ENCODE measurements around the gene RUNX1. TPM values are rescaled to one million over a fixed set of nuclear protein-coding genes. Genes with fewer than 3 reads are reported as not detected.

RUNX1 gene
- total RNA-seq, 2 donors from 2014 or later, result 112 to 136 TPM

DNA sequence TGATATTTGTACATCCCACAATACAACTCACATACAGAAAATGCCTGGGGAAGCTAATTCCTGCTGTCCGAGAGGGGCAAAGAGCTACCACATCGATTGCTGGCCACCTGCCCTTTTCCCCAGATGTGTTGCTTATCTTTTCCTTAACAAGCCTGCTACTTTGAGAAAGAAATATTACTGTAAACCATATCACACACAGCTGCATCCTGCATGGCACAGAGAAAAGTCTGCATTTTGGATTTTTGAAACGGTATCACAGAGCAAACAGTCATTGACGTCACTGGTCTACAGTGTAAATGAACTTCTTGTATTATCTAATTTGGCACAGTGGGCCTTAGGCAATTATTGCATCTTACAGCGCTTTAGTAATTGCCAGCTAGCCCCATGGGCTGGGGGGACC is 215.6 kb downstream of the RUNX1 start:
- H3K9me3 Mint-ChIP-seq, result no peaks in the 10 kb centered on the region
- peaks cover 100% of the 10 kb centered on the region for H3K36me3 Mint-ChIP-seq (ENCODE audit: low read depth)
- no peaks in the 10 kb centered on the region for H3K27me3 Mint-ChIP-seq
- peaks cover 17% of the 10 kb centered on the region for H3K4me1 Mint-ChIP-seq
- no peak overlapping the region for H3K27ac Mint-ChIP-seq
- no peak for ATAC-seq (replicated peaks)
- H3K4me3 Mint-ChIP-seq, result no peak overlapping the region

DNA sequence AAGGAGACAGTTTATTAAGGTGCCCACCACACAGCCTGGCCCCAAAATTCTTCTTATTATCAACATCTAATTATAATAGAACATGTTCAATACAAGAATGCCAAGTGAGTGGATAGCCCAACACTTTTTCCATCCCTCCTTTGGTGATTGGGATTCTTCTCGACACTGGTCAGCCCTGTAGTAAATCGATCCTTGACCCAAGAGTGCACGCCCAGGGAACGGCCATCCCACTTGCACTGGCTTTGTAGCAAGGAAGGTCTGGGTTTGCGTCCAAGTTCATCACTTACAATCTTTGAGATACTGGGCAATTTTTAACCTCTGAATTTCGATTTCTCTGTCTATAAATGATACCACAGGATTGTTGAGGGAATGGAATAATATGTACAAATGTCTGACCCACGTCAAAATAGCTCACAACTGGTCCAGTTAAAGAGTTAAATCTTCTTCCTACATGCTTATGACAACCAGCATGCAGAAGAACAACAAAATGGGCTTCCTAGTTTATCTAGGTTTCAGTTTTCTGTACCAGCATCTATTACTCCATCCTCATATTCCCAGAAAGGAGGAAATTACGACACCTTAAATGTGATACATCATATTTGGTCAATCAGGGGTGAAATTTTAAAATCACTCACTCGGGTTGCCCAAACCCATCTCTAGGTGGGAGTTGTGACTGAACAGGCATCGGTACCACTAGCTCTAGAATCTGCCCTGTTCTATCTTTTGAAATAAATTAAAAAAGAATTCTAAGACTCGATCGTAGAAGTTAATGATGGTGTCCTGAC is 218.5 kb downstream of the RUNX1 start:
- Mint-ChIP-seq H3K27ac (no peak overlapping the region), H3K4me3 (no peak overlapping the region), H3K27me3 (no peaks in the 10 kb centered on the region), H3K9me3 (no peaks in the 10 kb centered on the region), H3K36me3 (ENCODE audit: low read depth) (peaks cover 100% of the 10 kb centered on the region), H3K4me1 (peaks cover 14% of the 10 kb centered on the region)
- ATAC-seq (replicated peaks), result no peak

DNA sequence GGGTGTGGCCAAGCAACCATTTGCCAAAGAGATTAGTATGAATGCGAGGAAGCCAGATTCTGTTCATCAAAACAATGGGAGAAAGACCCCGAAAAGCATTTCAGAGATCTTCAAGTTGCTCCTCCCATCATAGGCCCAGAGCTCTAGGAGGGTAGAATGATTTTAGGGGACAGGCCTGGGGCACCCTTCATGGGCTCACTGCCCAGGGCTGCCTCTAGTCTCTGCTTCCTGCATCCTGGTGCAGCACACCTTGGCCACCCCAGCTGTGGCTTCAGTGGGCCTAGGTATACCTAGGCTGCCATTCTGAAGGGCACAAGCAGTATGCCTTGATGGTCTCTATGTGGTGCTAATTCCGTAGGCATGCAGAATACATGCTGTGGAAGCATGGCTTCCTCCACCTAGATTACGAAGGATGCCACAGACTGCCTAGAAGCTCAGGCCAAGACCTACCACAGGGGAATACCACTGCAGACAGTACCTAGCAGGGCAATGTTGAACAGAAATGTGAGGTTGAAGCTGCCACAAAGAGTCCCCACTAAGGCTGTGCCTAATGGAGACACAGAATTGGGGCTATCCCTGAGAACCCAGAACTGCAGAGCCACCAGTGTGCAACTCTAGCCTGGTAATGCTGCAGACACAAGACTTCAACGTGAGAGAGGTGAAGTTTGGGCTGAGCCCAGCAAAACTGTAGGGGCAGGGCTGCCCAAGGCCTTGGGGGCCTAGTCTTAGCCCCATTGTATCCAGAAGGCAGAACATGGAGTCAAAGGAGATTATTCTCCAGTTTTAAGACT is 221.5 kb downstream of the RUNX1 start:
- H3K27me3 Mint-ChIP-seq, result no peaks in the 10 kb centered on the region
- peaks cover 100% of the 10 kb centered on the region for H3K36me3 Mint-ChIP-seq (ENCODE audit: low read depth)
- H3K4me3 Mint-ChIP-seq, result no peak overlapping the region
- peak overlapping the region; percentile 70 for H3K27ac Mint-ChIP-seq
- H3K4me1 Mint-ChIP-seq, result peaks cover 18% of the 10 kb centered on the region
- ATAC-seq (replicated peaks), result no peak
- no peaks in the 10 kb centered on the region for H3K9me3 Mint-ChIP-seq

DNA sequence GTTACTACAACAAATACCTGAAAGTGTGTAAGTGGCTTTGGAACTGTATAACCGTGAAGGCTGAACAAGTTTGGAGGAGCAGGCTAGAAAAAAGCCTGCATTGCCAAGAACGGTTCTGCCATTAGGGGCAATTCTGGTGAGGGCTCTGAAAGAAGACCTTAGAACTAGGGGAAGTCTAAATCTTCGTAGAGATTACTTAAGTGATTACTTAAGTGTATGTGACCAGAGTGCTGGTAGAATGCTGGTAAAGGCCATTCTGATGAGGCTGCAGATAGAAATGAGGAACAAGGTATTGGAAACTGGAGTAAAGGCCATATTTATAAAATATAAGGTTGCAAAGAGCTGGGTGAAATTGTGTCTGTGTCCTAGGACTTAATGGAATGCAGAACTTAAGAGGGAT is 222.3 kb downstream of the RUNX1 start:
- Mint-ChIP-seq H3K27ac (peak overlapping the region; percentile 70), H3K4me1 (peaks cover 23% of the 10 kb centered on the region)
- ATAC-seq (replicated peaks), result no peak

DNA sequence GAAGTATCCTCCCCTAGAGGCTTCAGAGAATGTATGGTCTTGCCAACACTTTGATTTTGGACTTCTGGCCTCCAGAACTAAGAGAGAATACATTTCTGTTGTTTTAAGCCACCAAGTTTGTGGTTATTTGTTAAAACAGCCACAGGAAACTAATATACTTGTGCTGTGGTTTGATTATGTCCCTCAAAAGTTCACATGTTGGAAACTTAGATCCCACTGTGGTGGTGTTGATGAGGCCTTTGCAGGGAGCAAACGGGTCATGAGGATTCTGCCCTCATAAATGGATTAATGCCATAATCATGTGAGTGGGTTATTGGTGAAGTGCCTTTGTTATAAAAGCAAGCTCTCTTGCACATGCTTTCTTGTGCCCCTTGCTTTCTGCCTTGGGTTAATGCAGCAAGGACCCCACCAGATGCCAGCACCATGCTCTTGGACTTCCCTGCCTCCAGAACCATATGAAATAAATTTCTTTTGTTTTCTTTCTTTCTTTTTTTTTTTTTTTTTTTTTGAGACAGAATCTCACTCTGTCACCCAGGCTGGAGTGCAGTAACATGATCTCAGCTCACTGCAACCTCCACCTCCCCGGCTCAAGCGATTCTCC is 223.1 kb downstream of the RUNX1 start:
- Mint-ChIP-seq H3K4me3 (no peak overlapping the region), H3K27ac (peak overlapping the region; percentile 70), H3K27me3 (no peaks in the 10 kb centered on the region), H3K4me1 (peaks cover 27% of the 10 kb centered on the region), H3K9me3 (no peaks in the 10 kb centered on the region), H3K36me3 (ENCODE audit: low read depth) (peaks cover 100% of the 10 kb centered on the region)
- ATAC-seq (replicated peaks), result no peak

More for the DNA sequence above, 222.3 kb downstream of the RUNX1 start:
- Mint-ChIP-seq H3K36me3 (ENCODE audit: low read depth) (peaks cover 100% of the 10 kb centered on the region), H3K9me3 (no peaks in the 10 kb centered on the region), H3K27me3 (no peaks in the 10 kb centered on the region), H3K4me3 (no peak overlapping the region)

DNA sequence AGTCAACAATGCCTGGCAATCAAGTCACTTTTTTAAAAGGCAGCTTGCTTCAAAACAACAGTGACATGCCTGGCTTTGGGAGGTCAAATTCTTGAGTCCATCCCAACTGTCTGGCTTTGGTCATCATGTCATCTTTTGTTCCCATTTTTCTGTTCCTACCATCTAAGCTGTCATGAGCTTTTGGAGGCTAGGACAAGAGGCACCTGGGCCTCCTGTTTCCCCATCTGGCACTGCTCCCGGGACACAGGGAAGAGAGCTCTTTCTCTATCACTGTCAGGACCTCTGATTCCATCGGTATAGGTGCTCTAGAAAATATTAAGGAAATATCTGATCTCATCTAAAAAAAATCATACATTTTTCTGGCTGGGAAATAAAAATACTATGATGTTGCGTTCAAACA is 224.0 kb downstream of the RUNX1 start:
- peaks cover 27% of the 10 kb centered on the region for H3K4me1 Mint-ChIP-seq
- ATAC-seq (replicated peaks), result no peak
- no peak overlapping the region for H3K4me3 Mint-ChIP-seq
- no peaks in the 10 kb centered on the region for H3K9me3 Mint-ChIP-seq
- peaks cover 100% of the 10 kb centered on the region for H3K36me3 Mint-ChIP-seq (ENCODE audit: low read depth)
- peak overlapping the region; percentile 70 for H3K27ac Mint-ChIP-seq
- H3K27me3 Mint-ChIP-seq, result no peaks in the 10 kb centered on the region

DNA sequence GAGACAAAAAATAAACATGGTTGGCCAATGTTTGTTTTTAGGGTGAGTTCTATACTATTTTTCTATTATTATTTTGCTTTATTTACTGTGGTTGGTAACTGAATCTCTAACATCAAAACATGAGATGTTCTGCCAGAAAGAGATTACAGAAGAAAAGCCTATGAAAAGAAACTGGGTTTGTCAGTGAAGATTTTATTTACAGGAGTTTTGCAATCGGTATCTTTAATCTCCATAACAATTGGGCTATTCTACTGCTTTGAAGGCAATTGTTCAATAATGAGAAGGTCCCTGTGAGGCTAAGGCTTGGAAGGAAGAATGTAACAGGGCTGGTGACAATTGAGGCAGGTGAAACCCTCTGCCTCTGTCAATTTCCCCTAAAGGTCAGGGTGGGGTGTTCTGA is 224.8 kb downstream of the RUNX1 start:
- Mint-ChIP-seq H3K4me1 (peaks cover 24% of the 10 kb centered on the region), H3K9me3 (no peaks in the 10 kb centered on the region), H3K27ac (peak overlapping the region; percentile 55), H3K36me3 (ENCODE audit: low read depth) (peaks cover 100% of the 10 kb centered on the region), H3K4me3 (no peak overlapping the region), H3K27me3 (no peaks in the 10 kb centered on the region)
- no peak for ATAC-seq (replicated peaks)

DNA sequence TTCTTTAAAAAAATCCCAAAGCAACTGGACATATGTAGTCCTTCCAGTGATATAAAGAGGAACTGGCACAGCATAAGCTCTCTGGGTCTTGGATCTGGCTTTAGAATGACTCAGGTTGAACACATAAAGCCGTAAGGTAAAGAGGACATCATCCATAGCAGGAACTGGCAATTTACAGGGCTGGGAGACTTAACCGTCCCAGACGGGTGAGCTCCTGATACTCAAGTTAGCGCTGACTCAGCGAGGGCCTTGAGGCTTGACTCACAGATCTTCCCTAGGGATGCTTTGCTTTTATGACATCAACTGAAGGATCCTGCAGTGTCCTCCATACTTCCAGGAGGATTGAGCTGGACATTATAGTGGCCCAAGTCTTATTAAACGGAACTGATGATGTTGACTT is 226.2 kb downstream of the RUNX1 start:
- no peak overlapping the region for H3K4me3 Mint-ChIP-seq
- H3K27me3 Mint-ChIP-seq, result no peaks in the 10 kb centered on the region
- H3K4me1 Mint-ChIP-seq, result peaks cover 20% of the 10 kb centered on the region
- no peak overlapping the region for H3K27ac Mint-ChIP-seq
- peaks cover 100% of the 10 kb centered on the region for H3K36me3 Mint-ChIP-seq (ENCODE audit: low read depth)
- no peak for ATAC-seq (replicated peaks)
- H3K9me3 Mint-ChIP-seq, result no peaks in the 10 kb centered on the region

DNA sequence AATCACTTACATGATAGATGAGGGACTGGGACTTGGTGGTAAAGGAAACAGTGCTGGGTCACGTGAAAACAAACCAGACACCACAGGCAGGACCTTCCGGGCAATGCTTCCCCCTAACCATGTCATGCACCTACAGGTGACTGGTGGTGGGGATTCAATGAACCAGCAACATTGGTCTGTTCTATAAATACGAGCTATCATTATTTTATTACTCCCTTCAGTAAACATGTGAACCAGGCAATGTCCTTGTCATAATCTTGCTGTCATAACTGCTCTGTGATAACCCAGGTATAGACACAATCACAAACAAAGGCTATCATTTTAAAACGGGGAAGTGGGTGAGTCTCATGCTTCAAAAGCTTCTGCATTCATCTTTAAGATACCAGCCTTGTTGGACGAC is 226.9 kb downstream of the RUNX1 start:
- peak overlapping the region; percentile 22 for H3K27ac Mint-ChIP-seq
- peaks cover 19% of the 10 kb centered on the region for H3K4me1 Mint-ChIP-seq
- no peaks in the 10 kb centered on the region for H3K27me3 Mint-ChIP-seq
- no peak overlapping the region for H3K4me3 Mint-ChIP-seq
- no peaks in the 10 kb centered on the region for H3K9me3 Mint-ChIP-seq
- ATAC-seq (replicated peaks), result no peak
- peaks cover 100% of the 10 kb centered on the region for H3K36me3 Mint-ChIP-seq (ENCODE audit: low read depth)

DNA sequence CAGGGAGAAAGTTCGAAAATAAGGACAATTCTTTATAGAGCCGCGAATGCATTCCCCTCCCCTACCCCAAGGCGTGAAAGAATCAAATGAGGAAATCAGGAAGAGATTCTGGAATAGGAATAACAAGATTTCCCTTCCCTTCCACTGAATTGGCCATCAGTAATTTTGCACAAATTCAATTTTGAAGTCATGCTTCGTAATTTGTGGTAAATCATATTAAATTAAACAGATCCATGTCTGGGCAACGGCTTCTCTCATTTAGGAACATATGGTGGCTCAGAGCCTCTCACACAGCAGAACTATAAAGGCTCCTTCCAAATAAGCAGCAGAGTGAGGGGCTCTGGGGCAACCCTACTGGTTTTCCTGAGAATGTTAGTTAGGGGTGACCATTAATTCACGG is 227.4 kb downstream of the RUNX1 start:
- Mint-ChIP-seq H3K4me3 (no peak overlapping the region), H3K9me3 (no peaks in the 10 kb centered on the region), H3K36me3 (ENCODE audit: low read depth) (peaks cover 100% of the 10 kb centered on the region), H3K27me3 (no peaks in the 10 kb centered on the region), H3K27ac (no peak overlapping the region), H3K4me1 (peaks cover 14% of the 10 kb centered on the region)
- no peak for ATAC-seq (replicated peaks)

DNA sequence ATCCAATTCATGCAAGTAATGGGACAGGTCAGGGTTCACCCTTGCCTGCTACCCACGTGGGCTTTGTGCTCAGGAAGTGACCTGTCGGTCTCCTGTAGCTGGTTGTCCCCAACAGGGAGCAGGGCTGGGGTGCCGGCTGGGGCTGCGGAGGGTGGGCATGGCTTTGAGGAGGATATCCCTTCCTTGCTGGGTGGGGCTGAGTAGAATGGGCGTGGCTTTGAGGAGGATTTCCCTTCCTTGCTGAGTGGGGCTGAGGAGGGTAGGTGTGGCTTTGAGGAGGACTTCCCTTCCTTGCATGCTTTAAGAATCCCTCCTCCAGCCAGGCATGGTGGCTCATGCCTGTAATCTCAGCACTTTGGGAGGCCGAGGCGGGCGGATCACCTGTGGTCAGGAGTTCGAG is 229.1 kb downstream of the RUNX1 start:
- no peaks in the 10 kb centered on the region for H3K9me3 Mint-ChIP-seq
- H3K27ac Mint-ChIP-seq, result no peak overlapping the region
- H3K36me3 Mint-ChIP-seq (ENCODE audit: low read depth), result peaks cover 100% of the 10 kb centered on the region
- H3K4me1 Mint-ChIP-seq, result peaks cover 30% of the 10 kb centered on the region
- H3K4me3 Mint-ChIP-seq, result no peak overlapping the region
- ATAC-seq (replicated peaks), result no peak
- no peaks in the 10 kb centered on the region for H3K27me3 Mint-ChIP-seq

DNA sequence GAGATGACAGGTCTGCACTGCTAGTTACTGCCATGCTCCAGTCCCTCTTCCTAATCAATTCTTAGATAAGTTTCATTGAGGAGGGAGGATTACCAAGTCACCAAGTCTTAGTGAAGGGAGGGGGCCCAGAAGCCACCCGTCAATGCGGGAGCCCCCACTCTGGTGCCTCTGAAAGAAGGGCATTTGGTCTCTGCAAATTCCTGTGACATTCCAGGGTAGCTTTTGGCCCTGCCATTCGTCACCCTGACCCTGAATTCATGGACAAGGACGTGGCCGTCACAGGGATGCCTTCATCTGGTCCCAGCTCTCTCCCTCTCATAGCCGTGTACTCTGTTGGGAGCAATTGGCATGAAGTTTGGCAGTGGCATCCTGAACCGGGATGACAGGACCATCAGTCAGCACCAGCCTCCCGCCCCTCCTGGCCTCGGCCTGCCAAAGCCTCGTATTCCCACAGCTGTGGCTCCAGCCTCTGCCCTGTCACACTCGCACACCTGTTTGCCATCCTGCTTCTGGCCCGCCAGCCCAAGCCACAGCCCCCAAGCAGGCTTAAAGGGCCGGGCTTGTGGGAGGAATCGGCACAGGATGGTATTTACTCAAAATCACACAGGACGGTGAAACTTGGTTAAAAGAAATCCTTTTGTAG is 229.6 kb downstream of the RUNX1 start:
- peaks cover 100% of the 10 kb centered on the region for H3K36me3 Mint-ChIP-seq (ENCODE audit: low read depth)

DNA sequence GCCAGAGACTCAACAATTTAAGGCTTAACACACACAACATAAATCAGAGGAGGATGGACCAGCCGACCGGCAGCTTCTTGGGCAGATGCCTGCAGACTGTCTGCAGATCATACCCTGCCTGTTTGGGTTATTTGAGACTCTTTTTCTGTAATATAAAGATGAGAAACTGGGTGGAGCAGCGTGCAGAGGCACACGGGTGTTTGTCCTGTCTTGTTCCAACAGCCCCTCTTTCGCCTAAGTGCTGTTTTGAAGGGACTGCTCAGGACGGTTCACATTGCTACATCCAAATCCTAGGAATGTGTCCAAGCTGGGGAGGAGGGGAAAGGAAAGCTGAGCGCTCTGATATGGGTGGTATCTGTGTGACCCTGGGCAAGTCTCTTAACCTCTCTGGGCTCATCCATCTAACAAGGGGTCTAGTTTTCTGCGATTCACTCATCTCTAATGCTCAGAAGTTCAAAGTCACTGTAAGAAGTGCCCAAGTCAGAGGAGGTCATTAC is 230.4 kb downstream of the RUNX1 start:
- Mint-ChIP-seq H3K36me3 (ENCODE audit: low read depth) (peaks cover 100% of the 10 kb centered on the region), H3K4me3 (no peak overlapping the region), H3K9me3 (no peaks in the 10 kb centered on the region), H3K27me3 (no peaks in the 10 kb centered on the region), H3K4me1 (peaks cover 37% of the 10 kb centered on the region), H3K27ac (peak overlapping the region; percentile 75)
- ATAC-seq (replicated peaks), result no peak

More for the DNA sequence above, 229.6 kb downstream of the RUNX1 start:
- peaks cover 35% of the 10 kb centered on the region for H3K4me1 Mint-ChIP-seq
- H3K27ac Mint-ChIP-seq, result peak overlapping the region; percentile 75
- ATAC-seq (replicated peaks), result no peak
- H3K9me3 Mint-ChIP-seq, result no peaks in the 10 kb centered on the region
- H3K27me3 Mint-ChIP-seq, result no peaks in the 10 kb centered on the region
- H3K4me3 Mint-ChIP-seq, result no peak overlapping the region
